C4-2B (cell line): ENCODE results near the gene WNT7B.

ENCODE experiments used
- H3K27ac ChIP-seq: fragments of 450-650 bp; 2 replicates; pipeline ENCODE4 v1.5.1; 2017
- CTCF ChIP-seq: fragments of 450-650 bp; conservative IDR thresholded peaks from 2 replicates; pipeline ENCODE4 v1.5.1; 2017; ENCODE audit warnings: mild to moderate bottlenecking
- ZFX ChIP-seq: fragments of 450-650 bp; IDR thresholded peaks from 2 replicates; pipeline ENCODE4 v1.6.1; 2017

The WNT7B gene

GRCh38 chr22:45992737-45993136 lies 15.8 kb upstream of the WNT7B start:
- H3K27ac ChIP-seq, result no peak overlapping the region
- TF ChIP-seq CTCF (no peak), ZFX (no peak)

GRCh38 chr22:45991098-45991497 lies 14.1 kb upstream of the WNT7B start:
- TF ChIP-seq ZFX, result no peak
- no peak for TF ChIP-seq CTCF
- H3K27ac ChIP-seq, result no peak overlapping the region

- H3K27ac ChIP-seq, result no peak overlapping the region
Observed at GRCh38 chr22:45987136-45987861, 10.3 kb upstream of the WNT7B start.

GRCh38 chr22:45984316-45984916 lies 7.5 kb upstream of the WNT7B start:
- no peak overlapping the region for H3K27ac ChIP-seq
- TF ChIP-seq ZFX (no peak), CTCF (no peak)

More at GRCh38 chr22:45987136-45987861, 10.3 kb upstream of the WNT7B start:
- TF ChIP-seq CTCF, result no peak

GRCh38 chr22:45983797-45984196 lies 6.8 kb upstream of the WNT7B start:
- TF ChIP-seq ZFX (no peak), CTCF (no peak)
- no peak overlapping the region for H3K27ac ChIP-seq

GRCh38 chr22:45980761-45981160 lies 3.8 kb upstream of the WNT7B start:
- no peak for TF ChIP-seq ZFX
- TF ChIP-seq CTCF, result no peak
- H3K27ac ChIP-seq, result no peak overlapping the region

- no peak overlapping the region for H3K27ac ChIP-seq
- TF ChIP-seq CTCF, result no peak
- TF ChIP-seq ZFX, result no peak
Observed at GRCh38 chr22:45980268-45980570, 3.3 kb upstream of the WNT7B start.
